Activated CD4-positive, CD25-positive, alpha-beta regulatory T cell (primary cell): ENCODE results near the gene CERS6.
"Not testable (repeated sequence)": the region's sequence is repeated elsewhere in the genome, so short reads cannot be mapped to it uniquely, and the experiment has no call there.

ENCODE experiments used
- DNase-seq, 4 experiments: peaks; one replicate each; lab custom pipeline; 2025; lab: John Stamatoyannopoulos, UW

Gene CERS6

DNA sequence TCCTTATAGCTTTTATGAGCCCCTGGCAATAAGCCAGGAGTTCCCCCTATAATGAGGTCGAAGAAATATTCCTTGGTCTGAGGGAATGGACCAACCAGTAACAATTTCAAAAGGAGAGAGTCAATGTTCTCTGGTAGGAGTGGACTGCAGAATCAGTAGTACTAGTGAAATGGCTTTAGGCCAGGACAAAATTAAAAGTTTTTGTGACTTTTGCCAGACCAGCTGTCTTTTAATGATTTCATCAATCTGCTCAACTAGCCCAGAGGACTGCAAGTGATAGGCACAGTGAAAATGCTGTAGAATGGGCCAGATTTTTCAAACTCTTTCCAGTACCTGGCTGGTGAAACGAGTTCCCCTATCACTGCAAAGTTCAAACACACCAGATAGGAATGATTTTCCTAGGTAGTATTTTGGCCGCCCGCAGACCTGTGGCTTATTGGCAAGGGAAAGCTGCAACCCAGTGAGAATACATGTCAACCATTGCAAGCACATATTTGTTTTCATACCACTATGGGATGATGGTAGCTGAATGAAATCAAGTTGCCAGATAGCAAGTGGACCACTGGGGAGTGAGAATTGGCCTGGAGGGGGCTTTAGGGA lies 45.5 kb downstream of the CERS6 start:
- DNase-seq = no peak

DNA sequence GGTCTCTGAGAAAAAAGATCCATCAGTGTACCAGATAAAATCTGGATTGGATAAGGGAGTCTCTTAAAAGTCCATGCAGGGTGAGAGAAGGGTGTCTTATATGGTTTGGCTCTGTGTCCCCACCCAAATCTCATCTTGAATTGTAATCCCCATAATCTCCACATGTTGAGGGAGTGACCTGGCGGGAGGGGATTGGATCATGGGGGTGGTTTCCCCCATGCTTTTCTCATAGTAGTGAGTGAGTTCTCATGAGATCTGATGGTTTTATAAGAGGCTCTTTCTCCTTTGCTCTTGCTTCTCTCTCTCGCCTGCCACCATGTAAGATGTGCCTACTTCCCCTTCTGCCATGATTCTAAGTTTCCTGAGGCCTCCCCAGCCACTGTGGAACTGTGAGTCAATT lies 46.8 kb downstream of the CERS6 start:
- not testable (repeated sequence) for DNase-seq

DNA sequence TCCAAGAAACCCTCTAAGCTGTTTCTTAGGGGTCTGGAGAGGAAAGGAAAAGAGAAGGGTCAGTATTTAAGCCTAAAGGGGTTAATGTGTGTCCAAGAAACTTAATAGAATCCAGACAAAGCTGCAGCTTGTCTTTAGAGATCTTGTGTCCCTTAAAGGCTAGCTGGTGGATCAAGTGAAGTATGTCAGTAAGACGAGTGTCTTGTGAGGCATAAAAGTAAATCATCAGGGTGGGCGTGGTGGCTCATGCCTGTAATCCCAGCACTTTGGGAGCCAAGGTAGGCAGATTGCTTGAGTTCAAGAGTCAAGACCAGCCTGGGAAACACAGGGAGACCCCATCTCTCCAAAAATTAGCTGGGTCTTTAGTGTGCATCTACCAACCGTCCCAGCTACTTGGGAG lies 47.8 kb downstream of the CERS6 start:
- no peak for DNase-seq

- DNase-seq = no peak
Measured at GRCh38 chr2:168504323-168504722, 48.3 kb downstream of the CERS6 start.

DNA sequence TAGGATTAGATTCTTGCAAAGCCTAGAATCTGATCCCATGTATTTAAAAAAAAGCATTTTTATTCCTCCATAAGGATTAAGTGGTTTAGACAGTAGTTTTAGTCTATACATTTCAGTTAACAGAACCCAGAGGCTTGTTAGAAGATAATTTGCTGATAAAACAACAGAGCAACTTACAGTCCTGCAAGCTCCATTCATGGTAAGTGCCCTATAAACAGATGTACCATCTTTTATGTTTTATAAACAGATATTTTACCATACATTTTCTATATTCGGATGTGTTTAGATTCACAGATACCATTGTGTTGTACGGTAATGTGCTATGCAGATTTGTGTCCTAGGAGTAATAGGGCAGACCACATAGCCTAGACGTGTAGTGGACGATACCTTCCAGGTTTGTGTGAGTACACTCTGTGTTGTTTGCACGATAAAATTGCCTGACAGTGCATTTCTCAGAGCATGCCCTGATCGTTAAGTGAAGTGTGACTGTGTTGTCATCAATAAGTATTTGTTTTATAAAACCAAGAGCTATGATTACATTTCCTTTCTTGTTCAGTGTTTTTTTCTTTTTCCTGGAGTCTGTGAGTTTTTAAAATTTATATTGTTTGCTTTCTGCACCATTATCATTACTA lies 54.2 kb downstream of the CERS6 start:
- no peak for DNase-seq

DNA sequence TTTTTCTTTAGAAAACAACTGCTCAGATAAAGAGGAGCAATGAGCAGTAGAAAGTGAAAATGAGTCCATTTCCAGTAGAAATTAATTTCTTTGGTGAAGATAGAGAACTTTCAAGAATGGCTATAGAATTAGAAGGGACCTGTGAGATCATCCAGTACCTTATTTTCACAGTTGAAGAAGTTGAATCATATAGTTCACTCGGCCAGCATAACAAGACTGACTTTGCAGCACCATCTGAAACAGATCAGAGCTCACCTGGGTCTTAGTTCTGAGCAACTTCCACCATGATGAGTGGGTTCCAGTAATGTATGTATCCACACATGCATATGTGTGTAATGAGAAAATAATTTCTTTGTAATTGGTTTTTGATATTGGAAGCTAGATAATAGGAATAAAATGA lies 58.6 kb downstream of the CERS6 start:
- no peak for DNase-seq

- no peak for DNase-seq
Measured at GRCh38 chr2:168515502-168515901, 59.4 kb downstream of the CERS6 start.

DNA sequence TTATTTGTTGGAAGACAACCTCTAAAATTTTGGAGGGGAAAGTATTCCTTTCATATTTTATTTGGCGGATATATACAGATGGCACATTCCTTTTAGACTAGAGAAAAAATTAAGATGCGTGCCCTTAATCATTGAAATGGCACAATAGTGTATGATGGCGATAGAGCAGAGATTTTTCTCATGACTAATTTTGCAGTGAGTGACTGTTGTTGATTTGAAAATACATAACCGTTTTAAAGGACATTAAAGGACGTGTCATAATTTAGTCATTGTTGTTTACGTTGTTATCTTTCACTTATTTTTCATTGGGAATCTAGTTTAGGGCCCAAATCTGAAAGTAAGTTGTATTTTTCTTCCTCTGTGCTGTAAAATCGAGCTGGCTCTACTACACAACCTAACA lies 61.7 kb downstream of the CERS6 start:
- DNase-seq = no peak

DNA sequence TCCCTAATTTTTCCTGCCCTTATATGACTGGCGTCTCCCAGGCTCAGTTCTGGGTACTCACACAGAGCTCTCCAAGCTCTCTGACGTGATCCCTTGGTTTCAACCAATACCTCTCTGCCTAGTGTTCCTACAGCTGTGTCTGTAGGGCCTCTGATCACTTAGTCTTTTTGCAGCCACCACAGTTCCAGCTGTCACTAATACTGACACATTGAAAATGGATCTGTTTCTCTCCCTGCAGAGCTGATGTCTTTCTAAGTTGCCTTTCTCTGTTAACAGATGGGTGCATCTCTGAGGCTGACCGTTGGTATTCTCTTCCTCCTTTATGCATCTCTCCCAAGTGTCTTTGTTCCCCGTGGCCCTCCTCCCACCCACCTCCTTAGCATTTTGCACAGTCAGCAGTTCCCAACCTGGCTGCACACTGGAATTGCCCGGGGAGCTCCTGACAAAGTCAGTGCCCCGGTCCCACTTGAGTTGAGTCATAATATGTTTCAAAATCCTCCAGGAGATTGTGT lies 62.5 kb downstream of the CERS6 start:
- no peak for DNase-seq

- DNase-seq = no peak
Measured at GRCh38 chr2:168519534-168520308, 63.6 kb downstream of the CERS6 start.

- no peak for DNase-seq
Measured at GRCh38 chr2:168521053-168521741, 65.1 kb downstream of the CERS6 start.

- no peak for DNase-seq
Measured at GRCh38 chr2:168522446-168522845, 66.4 kb downstream of the CERS6 start.

DNA sequence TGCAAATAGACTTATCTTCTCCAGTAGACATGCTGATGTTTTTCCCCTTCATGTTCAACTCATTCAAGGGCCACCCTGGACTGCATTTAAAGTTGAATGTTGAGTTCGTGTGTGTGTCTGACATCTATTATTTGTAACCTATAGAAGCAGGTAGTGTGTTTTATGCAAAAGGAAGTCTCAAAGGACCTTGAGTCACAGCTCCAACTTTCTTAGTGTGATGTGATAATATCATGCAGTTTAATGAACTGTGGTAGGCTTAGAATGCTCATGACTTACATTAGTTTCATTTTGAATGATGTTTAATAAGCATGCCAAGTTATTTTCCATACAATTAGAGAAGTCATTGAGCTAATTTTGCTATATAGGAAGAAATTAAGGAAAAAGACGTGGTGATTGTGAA lies 67.9 kb downstream of the CERS6 start:
- no peak for DNase-seq

- DNase-seq = no peak
Measured at GRCh38 chr2:168525020-168525419, 68.9 kb downstream of the CERS6 start.

DNA sequence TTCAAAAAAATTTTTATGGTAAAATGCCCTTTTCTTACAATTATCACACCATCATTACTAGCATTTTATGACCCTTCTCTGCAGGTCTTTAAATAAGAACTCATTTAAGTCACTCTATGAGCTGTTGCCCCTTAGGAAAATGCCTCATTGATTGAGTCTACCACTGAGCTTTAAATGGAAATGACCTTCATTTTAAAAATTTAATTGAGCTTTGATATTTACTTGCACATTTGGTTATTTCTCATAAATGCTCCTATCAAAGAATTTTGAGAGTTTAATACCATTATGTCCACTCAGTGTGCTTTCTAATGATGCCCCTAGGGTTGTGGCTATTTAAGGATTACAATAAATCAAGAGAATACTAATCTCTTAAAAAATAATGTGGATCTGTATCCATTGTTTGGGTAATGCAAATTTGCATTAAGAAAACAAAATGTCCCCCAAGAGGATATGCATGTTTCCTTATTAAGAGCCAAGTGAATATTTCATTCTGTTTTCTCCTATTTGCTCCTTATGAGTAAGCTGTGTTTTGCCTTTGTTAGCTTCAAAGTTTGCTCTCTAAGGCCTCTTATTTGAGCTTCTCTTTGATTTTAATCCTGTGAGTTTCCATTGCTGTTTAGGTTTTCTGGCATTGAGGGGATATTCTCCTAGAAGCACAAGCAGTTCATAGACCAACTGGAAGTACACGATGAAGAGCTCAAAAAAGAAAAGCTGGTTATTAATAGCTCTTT lies 69.8 kb downstream of the CERS6 start:
- no peak for DNase-seq

DNA sequence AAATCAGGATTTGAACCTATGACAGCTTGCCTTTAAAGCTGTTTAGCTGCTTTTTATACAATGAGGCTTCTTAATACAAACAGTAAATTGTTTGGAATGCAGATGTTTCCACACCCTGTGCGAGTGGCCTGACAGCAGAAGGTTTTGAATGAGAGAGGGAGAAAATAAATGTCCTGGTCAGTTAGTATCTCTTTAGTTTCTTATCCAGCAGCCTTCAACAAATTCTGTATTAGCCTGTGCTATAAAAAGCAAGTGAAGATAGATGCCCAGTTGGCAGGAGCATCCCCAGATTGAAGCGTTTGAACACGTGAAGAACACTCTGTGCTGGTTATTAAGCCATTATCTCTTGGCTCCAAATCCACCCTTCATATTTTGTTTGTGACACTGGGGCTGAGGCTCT lies 70.6 kb downstream of the CERS6 start:
- DNase-seq = no peak

DNA sequence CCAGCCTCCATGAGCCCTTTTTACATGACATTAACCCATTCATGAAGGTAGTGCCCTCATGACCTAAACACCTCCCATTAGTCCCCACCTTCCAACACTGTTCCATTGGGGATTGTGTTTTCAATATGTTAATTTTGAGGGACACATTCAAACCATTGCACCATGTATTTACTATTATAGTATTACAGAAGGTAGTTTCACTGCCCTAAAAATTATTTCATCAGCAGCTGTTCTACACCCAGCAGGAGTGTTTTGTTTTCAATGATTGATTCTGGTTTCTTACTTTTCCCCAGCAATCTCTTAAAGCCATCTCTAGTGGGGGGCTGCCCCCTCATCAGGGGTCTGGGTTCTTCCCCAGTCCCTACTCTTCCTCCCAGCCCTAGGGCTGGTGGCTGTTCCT lies 71.9 kb downstream of the CERS6 start:
- no peak for DNase-seq

GRCh38 chr2:168528469-168528868 lies 72.4 kb downstream of the CERS6 start:
- no peak for DNase-seq

GRCh38 chr2:168529054-168529833 lies 73.2 kb downstream of the CERS6 start:
- DNase-seq = no peak

DNA sequence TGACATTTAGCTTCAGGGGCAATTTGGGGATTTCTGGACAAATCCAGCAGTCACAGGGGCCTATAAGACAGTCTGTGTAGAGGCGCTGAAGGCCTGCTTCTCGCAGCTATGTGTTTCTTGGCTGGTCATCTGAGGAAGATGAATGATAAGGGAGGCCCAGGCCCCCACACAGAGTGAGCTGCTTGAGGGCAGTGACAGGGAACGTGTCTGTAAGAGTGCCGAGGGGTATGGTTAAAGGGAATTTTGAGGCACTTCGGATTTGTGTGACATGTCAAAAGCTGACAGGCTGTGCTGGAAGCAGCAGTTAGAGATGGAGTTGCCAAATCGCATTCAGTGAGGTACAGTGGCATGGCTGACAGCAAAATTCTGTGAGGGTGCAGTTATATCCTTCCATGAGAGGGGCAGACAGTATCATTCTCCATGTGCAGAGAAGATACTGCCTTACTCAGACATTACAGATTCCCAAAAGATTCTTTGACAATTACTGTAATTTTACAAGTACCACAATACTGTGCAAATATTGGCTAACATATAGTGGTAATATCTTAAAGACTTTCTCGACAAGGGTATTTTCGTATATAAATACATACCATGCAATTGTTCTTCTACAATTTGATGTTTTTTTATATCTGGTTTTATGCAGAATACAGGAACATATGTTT lies 74.0 kb downstream of the CERS6 start:
- no peak for DNase-seq
